Measurements from ENCODE around the gene PTBP3.

- TF ChIP-seq EZH2 (IDR thresholded peaks at IDR 0.05; ENCODE audit: insufficient read depth, low read length): no peak
- no peak for TF ChIP-seq CTCF (IDR thresholded peaks at IDR 0.05; ENCODE audit: insufficient read depth, low read depth, low read length)
Observed at GRCh38 chr9:112332977-112333638, at the start of gene PTBP3.

All from astrocyte (in vitro differentiated cells and primary cell).